Prostate gland (tissue), 2 donors: ENCODE data around the gene COX19.

Experiments used
- CTCF ChIP-seq, 4 experiments: fragments of 200-600 bp in 2 of 4; fragments of 450-650 bp in 2 of 4; sonication (generic) in 2 of 4; IDR thresholded peaks; 1 replicate in 3 of 4; 2 replicates in 1 of 4; pipeline ENCODE4 v1.5.1; 2016 to 2019; ENCODE audit warnings: antibody characterized with exemption in 4 of 4, mild to moderate bottlenecking in 2 of 4, moderate library complexity in 2 of 4
- POLR2A ChIP-seq: fragments of 450-650 bp; IDR thresholded peaks from one replicate; pipeline ENCODE4 v1.6.1; 2016; ENCODE audit warnings: antibody characterized with exemption, mild to moderate bottlenecking

GRCh38 chr7:938546-939185, 36.7 kb downstream of the COX19 start:
- TF ChIP-seq CTCF (IDR thresholded peaks at IDR 0.05), result no peak
- no peak for TF ChIP-seq POLR2A
